Epithelial cell of esophagus (primary cell): ENCODE results near the gene SPACA7.
A peak's percentile ranks its signal among the peaks of the same experiment; 100 is the strongest.
"Not testable (repeated sequence)": the region's sequence is repeated elsewhere in the genome, so short reads cannot be mapped to it uniquely, and the experiment has no call there.

ENCODE experiments used
- DNase-seq: peaks from one replicate; pipeline ENCODE4 v3.0.0; 2010; ENCODE audit warnings: low read depth
- H3K4me3 ChIP-seq: 2 replicates; pipeline ENCODE4 v1.5.1; 2011; ENCODE audit warnings: mild to moderate bottlenecking, low read length, control low read depth
- TF ChIP-seq, protein P1 (sequence below): IDR thresholded peaks from 2 replicates; pipeline ENCODE4 v1.5.1; 2011; ENCODE audit warnings: low read depth, mild to moderate bottlenecking, low read length, control low read depth, inconsistent platforms; ENCODE audit not compliant: insufficient read depth; ENCODE audit errors: missing control alignments

The SPACA7 gene

DNA sequence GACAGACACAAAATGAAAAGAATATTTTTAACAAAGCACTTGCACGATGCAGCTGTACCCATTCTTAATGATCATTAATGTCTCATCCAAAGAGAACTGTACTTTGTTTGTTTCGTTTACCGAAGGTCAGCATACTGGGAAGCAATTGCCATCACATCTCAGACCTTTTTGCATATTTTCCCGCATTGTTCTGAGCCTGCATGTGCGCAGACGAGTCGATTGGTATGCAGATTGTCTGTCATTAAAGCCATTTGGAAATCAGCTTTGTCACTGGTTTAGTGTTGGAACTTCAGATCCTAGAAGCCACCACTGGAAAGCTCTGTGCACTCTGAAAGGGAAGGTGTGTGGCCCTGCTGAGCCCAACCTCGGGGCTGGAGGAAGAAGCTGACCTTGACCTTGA is 15.6 kb downstream of the SPACA7 start:
- H3K4me3 ChIP-seq, result no peak overlapping the region
- TF ChIP-seq, protein P1, sequence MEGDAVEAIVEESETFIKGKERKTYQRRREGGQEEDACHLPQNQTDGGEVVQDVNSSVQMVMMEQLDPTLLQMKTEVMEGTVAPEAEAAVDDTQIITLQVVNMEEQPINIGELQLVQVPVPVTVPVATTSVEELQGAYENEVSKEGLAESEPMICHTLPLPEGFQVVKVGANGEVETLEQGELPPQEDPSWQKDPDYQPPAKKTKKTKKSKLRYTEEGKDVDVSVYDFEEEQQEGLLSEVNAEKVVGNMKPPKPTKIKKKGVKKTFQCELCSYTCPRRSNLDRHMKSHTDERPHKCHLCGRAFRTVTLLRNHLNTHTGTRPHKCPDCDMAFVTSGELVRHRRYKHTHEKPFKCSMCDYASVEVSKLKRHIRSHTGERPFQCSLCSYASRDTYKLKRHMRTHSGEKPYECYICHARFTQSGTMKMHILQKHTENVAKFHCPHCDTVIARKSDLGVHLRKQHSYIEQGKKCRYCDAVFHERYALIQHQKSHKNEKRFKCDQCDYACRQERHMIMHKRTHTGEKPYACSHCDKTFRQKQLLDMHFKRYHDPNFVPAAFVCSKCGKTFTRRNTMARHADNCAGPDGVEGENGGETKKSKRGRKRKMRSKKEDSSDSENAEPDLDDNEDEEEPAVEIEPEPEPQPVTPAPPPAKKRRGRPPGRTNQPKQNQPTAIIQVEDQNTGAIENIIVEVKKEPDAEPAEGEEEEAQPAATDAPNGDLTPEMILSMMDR, result no peak
- no peak for DNase-seq

DNA sequence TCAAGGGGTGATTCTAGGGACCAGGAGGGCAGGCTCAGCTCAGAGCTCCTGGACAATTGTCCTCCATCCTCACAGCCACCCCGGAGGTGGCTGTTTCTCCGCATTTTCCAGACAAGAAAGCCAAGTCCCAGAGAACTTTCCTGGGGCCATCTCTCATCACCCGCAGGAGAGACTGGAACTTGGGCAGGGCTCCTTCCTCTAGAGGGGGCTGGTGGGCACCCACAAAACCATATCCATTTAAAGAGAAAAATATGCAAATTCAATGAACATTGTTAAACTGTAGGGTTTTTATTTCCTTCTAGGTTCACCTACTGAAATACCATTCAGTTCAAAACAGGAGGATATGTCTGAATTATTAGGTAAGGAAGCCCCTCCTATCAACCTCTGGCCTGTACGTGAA is 16.6 kb downstream of the SPACA7 start:
- no peak overlapping the region for H3K4me3 ChIP-seq
- no peak for DNase-seq
- TF ChIP-seq, protein P1, result no peak

DNA sequence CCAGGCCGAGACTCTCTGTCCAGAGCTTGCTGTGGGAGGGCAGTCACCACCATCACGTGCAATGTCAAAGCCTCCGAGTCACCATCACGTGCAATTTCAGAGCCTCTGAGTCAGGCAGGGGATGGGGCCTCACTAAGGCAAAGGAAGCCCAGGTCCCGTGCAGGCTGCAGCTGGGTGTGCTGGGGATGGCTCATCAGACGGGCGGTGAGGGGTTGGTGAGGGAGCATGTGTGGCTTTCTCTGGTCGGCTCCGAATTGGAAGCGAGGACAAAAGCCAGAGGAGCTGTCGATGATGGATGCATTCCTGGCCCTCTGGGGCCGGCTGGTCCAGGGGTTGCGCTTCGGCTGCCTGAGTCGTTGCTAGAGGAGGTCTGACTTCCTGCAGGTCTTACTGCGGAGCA is 18.9 kb downstream of the SPACA7 start:
- H3K4me3 ChIP-seq, DNase-seq: not testable (repeated sequence)

DNA sequence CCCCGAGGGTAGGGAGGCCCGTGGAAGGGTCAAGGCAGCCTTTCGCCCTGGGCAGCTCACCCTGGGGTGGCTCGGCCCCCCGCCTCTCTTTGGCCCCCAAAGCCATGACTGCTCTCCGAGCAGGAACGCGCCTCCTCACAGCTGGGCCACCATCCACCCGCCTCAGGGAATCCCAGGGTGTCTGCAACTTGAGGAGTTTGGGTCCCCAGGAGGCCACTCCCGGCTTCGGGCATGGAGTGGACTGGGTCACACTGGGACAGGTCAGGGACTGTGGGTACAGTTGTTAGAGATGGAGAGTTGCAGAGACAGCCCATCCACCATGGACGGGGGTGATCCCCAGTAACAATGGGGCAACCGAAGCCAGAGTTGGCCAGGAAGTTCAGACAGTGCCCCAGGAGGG is 19.8 kb downstream of the SPACA7 start:
- H3K4me3 ChIP-seq, DNase-seq: not testable (repeated sequence)

DNA sequence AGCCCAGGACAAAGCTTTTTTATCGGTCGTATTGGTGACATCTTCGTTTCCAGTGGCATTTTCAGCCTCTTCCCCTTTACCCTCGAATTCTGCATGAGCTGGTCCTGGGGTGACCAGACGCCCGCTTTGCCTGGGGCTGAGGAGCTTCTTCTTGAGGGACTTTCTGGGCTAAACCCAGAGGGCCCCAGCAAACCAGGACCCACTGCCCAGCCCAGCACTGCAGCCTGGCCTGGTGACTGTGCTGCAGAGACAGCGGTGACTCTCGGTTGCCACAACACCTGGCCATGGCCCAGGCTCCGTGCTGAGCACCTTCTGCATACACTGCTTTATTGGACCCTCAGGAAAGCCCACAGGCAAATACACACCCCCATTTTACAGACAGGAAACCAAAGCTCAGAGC is 21.0 kb downstream of the SPACA7 start:
- DNase-seq, result no peak
- TF ChIP-seq, protein P1, result no peak
- H3K4me3 ChIP-seq, result no peak overlapping the region

DNA sequence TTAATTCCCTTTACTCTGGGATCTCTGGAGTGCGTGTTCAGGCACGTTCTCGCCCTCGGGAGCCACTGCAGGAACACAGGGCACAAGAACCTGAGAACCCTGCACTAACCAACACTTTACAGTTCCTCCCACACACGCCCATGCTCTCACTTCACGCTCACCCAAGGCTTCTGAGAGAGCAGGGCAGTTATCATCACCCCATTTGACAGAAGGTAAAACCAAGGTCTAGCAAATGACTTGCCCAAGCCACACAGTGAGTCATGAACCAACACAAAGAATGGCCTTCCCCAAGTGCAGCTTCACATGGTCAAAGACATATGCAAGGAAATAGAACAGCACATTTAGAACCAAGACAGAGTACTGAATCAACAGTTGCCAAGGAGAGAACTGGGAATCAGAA is 22.2 kb downstream of the SPACA7 start:
- DNase-seq, result peak; percentile 9
- H3K4me3 ChIP-seq, result not testable (repeated sequence)

DNA sequence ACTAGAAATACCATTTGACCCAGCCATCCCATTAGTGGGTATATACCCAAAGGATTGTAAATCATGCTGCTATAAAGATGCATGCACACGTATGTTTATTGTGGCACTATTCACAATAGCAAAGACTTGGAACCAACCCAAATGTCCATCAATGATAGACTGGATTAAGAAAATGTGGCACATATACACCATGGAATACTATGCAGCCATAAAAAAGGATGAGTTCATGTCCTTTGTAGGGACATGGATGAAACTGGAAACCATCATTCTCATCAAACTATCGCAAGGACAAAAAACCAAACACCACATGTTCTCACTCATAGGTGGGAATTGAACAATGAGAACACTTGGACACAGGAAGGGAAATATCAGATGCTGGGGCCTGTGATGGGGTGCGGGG is 33.7 kb downstream of the SPACA7 start:
- H3K4me3 ChIP-seq, DNase-seq: not testable (repeated sequence)

DNA sequence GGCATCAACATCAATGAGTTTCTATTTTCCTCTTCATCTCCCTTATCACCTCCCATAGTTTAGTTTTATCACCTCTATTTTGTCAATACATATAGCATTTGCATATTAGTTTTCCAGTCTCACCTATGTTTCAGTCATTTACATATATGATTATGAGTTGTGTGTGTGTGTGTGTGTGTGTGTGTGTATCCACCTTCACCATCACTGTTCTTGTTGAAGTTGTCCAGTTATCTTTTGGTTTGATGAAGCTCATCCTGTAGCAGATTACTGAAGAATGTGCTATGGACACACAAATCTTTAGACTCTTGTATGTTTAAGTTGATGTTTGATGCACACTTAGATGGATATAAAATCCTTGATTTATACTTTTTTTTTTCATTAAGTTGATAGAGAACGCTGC is 40.5 kb downstream of the SPACA7 start:
- DNase-seq, result no peak
- no peak overlapping the region for H3K4me3 ChIP-seq
- TF ChIP-seq, protein P1, result no peak

DNA sequence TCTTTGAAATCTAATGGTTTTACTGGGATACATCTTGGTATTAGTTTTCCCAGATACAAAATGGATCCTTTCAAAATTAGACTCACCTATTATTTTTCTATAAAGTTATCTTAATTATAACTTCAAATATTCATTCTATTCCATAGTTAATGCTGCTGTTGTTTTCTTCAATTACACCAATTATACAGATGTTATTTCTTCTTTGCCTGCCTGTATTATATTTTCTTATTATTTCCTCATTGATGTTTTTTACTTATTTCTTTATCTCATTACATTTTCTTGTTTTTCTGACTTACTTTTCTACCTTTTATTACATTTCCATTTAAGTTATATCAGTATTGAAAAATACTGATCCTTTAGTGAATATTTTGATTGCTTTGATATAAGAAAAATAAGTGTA is 40.9 kb downstream of the SPACA7 start:
- TF ChIP-seq, protein P1, result no peak
- DNase-seq, result no peak
- H3K4me3 ChIP-seq, result no peak overlapping the region
